ENCODE results near the gene PASD1.
A peak's percentile ranks its signal among the peaks of the same experiment; 100 is the strongest.
"Not testable (repeated sequence)": the region's sequence is repeated elsewhere in the genome, so short reads cannot be mapped to it uniquely, and the experiment has no call there.

Gene PASD1

DNA sequence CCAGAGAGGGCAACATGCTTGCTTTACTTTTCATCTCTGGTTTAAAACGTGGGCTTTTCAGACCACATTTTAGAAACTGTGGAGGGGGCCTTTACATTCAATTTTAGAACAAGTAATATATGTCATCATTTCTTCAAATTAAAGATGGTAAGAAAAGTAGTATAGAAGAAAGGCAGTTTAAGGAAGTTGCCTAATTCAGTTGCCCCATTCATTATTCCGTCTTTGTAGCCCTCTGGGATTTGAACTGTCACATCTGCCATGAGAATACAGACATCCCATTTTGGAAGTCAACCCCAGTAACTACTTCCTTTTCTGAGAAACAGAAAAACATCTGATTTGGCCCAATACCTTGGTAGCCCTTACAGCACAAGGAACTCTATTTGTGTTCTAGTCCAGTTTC is 61.2 kb downstream of the PASD1 start:
- DNase-seq (ENCODE audit: low spot score): no peak

DNA sequence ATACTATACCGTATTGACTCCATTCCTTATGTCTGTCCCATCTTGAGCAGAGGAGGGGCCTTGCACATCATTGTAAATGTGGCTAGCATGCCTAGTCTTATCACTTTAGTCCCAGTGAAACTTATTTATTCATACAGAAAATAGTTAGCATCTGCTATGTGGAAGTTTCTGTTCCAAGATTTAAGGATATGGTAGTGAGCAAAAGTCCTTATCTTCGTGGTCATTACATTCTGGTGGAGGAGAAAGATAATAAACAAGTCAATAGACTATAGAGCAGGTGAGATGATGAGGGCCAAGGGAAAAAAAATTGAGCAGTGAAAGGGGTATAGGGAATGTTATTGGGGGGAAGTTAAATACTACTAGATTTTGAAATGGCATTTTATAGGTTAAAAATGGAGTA is 68.3 kb downstream of the PASD1 start:
- no peak for DNase-seq (ENCODE audit: low spot score)

DNA sequence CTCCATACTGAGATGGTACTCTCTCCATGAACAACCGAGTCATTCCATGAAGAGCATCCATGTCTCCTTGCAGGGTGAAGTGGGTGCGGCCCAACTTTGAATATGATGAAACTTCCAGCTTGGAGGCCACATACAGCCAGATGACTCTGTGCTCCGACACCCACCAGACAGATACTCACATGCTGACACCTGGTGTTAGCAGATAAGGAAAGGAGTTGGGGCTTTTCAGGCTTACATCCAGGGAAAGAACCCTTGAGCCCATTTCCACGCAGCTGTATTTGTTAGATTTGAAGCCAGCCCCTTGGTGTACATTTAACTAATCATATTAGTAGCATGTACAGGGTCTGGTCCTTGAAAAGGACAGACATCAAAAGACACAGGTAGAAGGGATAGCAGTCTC is 69.7 kb downstream of the PASD1 start:
- no peak for DNase-seq (ENCODE audit: low spot score)

DNA sequence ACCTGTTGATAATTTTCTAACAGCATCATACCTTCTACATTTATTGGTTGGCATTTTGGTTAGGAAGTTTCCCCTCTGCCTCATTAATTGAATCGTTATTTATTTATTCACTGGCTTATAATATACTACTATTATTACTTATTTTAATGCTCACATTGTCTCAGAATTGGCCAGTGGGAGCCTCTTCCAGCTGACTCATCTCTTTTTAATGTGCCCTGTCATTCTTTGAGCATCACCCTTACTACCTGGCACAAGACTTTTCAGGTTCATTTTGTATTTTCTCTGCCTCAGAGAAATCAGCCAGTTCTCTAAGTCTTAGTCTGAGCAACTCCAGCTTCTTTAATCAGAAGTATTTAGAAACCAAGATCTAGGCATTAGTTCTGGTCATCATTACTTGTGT is 71.5 kb downstream of the PASD1 start:
- DNase-seq (ENCODE audit: low spot score): no peak

DNA sequence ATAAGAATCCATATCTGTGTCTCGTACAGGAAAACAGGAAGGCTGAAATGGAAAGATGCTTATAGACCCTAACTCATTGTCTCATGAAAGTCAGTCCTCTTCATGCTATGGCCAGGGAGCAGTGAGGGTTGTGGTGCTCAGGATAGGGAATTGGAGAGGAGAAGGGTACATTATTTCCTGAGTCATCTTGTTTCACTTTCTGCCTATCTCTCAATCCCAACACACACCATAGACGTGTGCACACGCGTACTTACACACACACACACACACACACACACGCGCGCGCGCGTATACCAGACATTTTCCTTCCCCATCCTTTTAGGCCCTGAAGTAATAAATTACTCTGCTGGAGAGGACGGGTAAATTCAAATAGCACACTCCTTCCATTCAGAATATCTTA is 78.1 kb downstream of the PASD1 start:
- DNase-seq (ENCODE audit: low spot score): no peak

DNA sequence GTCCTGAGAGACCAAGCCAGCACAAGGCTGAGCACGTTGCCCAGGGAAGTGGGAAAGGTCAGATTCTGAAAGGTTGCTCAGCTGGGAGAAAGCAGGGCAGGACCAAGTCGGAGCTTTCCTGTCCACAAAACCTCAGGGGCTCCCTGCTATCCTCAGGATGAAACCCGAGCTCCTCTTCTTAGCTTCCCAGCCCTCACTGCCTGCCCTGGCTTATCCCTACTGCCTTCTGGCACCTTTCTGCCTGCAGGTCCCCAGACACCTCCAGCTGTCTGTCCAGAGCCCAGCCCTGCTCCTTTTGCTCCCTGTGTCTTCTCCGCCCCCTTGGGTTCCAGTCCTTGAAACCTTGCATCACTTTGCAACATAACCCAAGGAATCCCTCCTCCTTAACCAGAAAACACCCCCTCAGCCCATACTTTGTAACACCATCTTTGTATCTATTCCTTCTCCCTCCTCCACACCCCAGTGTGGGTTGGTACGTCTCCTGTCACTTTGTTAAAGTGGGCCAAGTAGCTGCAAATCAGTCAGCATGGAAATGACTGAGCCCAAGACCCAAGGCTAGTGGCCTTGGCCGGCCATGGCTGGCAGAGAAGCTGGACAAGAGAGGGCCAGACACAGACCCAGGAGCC is 111.8 kb downstream of the PASD1 start:
- no peak for DNase-seq (ENCODE audit: low spot score)

DNA sequence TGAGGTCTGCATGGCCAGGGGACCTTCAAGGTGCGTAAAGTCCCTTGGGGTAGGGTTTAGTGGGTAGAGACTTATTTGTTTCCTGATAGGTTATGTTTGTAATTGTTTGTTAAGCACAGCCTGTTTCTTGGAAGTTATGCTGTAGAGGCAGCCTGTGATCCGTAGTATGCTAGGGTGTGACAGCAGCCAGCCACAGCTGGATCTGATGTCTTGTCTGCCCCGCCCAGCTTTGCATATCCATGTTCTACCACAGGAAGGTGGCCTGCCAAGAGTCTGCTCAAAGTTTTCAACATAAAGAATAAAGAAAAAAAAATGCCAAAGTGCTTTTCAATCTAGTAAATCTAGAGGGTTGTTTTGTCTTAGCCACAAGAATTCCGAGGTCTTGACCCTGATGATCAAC is 112.7 kb downstream of the PASD1 start:
- no peak for DNase-seq (ENCODE audit: low spot score)

DNA sequence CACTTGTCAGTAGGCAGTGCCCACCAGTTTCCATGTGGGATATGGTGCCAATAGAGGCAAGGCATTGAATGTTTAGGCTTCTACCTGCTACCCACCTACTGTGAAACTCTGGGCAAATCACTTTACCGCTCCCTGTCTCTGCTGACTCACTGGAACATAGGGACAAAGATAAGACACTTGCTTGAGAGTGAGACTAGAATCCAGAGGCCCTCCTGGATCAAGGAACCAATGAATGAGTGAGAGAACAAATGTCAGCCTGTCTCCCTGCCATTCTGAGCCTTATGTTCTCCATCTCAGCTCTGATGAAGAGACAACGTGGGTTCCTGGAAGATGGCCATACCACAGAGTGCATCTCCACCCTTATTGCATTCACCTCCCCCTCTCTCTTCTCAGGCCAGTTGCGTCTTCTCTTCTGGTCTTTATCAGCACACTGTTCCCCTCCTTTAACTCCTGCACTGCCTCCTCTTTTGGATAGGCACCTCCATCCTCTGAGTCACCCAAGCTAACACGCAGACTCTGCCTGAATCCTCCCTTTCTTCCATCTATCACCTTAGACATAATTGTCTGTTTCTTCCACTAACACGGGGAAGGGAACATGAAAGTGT is 116.4 kb downstream of the PASD1 start:
- DNase-seq (ENCODE audit: low spot score): no peak

DNA sequence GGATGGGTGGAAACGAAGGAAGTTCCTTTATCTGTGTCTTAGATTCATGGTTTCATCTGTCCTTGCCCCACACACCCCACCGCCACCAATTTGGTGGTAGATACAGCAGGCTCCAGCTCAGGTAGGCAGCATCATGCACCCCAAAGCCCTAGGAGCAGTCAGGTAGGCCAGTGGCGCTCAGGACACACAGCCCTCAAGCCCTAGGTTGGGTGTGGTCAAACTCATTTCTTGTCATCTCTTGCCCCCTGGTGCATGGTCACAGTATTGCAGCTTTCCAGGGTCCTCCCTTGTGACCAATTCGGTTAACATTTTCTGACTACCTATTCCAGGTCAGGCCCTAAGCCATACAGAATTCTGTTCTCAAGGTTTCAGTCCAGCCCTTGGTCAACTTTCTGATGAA is 117.3 kb downstream of the PASD1 start:
- peak; percentile 77 for DNase-seq (ENCODE audit: low spot score)

DNA sequence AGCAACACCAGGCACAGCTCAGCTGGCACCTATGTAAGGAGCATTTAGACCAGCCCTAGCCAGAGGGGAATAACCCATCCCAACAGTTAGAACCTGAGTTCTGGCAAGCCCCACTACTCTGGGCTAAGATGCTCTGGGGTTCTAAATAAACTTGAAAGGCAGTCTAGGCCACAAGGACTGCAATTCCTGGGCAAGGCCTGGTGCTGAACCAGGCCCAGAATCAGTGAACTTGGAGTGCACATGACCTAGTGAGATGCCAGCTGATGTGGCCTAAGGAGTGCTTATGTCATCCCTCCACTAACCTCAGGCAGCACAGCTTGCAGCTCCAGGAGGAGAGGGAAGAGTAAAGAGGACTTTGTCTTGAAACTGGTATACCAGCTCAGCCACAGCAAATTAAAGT is 124.2 kb downstream of the PASD1 start:
- no peak for DNase-seq (ENCODE audit: low spot score)

DNA sequence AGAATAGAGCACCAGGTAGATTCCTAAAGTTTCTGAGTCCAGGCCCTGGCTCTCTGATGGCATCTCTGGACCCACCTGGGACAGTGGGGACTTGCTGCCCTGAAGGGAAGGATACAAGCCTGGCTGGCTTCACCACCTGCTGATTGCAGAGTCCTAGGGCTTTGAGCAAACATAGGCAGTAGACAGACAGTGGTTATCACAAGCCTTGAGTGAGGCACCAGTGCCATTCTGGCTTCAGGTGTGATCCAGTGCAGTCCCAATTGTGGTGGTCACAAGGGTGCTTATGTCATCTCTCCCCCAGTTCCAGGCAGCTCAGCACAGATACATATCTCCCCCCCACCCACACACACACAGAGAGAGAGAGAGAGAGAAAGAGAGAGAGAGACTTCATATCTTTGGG is 125.2 kb downstream of the PASD1 start:
- DNase-seq (ENCODE audit: low spot score): no peak

DNA sequence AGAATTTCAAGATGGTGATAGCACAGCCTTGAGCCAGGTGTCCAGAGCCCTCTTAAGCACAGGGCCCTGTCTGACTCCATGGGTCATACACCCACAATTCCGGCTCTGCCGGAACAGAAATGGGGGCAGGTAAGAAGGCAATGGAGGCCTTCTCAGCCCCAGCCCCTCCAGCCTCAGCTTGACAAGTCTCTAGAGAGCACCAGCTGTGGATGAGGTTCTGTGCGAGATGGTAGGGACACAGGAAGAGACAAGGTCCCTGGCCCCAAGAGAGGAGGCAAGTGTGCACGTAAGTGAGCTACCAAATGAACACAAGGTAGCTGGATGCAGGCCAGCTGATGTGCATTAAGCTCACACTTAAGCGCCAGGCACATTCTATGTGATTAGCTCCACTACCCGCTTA is 129.3 kb downstream of the PASD1 start:
- no peak for DNase-seq (ENCODE audit: low spot score)

DNA sequence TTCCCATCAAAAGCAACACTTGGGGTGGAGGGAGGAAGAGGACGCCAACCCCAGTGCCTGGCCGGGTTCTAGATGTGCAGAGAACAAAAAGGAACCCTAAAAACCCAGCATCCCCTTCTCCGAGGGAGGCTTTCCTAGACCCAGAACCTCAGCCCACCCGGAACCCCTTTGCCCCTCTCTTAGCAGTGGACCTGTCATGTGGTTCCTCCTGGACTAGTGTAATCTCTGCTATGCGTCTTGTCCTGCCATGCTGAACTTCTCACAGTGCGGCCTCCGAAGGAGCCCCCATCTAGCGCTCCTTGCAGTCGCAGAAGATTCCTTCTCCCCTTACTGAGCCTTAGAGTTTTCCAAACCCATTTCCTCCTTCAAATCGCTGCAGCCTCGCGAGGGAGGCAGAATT is 130.6 kb downstream of the PASD1 start:
- no peak for DNase-seq (ENCODE audit: low spot score)

DNA sequence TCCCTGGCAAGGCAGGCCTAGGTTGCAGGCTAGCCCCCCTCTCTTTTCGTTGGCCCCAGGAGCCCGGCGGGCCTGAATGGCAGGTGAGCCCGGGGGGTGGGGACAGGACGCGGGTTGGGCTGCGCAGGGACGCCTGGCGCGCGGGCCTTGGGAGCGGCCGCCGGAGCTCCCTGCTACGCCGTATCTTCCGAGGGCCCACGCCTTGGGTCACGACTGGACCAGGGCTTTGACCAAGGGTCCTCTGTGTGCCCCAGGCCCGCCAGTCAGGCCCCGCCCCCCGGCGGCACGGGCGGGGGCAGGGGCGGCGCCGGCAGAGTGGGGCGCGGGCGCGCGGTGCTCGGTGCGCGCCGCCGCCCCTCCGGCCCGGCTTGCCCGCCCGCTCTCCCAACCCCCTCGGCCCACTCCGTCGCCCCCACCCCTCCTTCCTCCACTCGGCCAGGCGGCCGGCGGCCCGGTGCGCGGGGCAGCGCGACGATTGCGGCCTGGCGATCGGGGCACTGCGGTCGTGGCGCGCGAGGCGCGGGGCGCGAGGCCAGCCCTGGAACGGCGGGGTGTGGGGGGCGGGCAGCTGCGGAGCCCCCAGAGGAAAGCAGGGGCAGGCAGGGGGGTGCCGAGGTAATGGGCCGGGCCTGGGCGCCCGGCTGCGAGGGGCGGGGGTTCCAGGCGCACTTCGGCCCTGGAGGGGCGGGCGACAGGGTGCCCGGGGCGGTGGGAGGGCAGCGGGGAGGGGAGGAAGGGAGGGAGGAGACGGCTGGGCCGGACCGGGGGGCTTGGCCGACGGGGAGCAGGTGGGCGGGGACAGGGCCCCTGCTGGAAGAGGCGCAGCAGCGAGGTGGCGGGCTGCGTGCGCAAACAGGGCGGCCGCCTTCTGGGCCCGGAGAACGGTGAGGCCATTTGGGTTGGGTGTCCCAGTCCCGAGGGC is 131.4 kb downstream of the PASD1 start, which contains the start of gene PRRG3:
Gene PRRG3 (plus strand): TSS at position 798 of the 922 bp plus-strand sequence. CDS start 3,357 bp downstream, outside the sequence.
- DNase-seq (ENCODE audit: low spot score): no peak

DNA sequence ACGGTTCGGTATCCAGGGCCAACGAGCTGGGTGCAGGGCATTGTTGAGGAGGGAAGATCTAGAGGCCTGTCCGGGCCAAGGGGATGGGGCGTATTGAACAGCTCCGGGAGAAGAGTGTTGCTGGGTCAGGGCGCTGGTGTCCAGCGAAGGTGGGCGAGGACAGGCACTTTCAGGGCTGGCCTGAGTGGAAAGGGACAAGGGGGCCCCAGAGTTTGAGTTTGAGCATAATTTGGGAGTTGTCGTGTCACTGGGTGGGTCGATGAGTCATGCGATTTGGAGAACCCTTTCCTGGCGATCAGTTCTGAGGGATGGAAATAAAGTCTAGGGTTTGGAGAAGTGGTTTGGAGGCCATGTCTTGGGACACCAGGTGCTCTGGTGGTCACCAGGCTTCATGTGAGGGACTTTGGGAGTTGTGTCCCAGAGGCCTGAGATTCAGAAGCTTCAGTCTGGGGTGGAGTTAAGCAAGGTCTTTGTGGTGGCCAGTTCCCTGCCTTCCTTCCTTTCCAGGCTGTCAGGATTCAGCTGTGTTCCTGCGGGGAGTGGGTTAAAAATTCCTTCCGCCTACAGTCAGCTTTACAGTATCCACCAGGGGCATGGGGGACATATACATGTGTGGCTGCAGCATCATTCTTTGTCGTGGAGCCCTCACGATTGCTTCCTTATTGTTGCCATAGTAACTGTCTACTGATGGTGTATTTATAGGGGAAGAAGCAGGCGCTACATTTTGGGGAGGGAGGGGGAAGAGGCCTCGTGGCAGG is 132.3 kb downstream of the PASD1 start:
- DNase-seq (ENCODE audit: low spot score): no peak

DNA sequence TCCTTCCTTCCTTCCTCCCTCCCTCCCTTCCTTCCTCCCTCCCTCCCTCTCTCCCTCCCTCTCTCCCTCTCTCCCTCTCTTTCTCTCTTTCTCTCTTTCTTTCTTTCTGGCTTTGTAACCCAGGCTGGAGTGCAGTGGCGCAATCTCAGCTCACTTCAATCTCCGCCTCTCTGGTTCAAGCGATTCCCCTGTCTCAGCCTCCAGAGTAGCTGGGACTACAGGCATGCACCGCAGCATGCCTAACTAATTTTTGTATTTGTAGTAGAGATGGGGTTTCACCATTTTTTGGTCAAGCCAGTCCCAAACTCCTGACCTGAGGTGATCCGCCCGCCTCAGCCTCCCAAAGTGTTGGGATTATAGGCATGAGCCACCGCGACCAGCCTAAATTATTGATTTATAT is 133.6 kb downstream of the PASD1 start:
- DNase-seq (ENCODE audit: low spot score): not testable (repeated sequence)

DNA sequence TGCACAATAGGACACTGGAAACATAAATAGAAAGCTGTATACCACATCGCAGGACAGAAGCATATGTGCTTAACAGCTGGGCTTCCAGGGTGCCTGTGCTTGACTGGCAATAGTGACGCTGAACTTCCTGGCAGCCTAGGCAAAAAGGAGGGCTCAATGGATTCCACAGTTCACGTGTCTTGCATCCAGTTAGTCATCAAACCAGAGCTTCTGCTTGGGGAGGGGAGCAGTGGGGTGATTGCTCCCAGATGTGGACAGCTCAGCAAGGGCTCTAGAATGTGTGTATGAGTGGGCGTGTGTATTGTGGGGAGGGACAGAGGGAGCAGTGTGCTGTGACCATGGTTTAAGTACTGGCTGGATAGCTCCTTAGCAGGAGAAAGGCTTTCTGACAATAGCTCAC is 134.0 kb downstream of the PASD1 start:
- no peak for DNase-seq (ENCODE audit: low spot score)

DNA sequence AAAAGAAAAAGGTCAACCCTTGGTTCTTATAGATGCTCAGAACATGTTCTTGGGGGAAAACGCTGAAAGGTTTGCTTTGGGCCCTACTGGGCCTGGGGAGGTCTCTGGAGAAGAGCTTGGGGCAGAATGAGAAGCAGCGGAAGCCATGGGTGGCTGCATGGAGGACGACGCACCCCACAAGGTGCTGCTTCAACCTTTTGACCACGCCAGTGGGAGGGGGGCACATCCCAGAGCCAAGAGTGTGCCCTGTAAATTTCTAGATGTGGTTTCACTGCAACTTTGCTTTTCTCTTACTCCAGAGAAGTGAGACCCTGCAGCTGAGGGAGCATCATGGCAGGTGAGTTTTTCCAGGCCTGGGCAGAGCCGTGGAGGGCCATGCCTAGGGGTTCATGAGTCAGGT is 135.0 kb downstream of the PASD1 start:
- no peak for DNase-seq (ENCODE audit: low spot score)

DNA sequence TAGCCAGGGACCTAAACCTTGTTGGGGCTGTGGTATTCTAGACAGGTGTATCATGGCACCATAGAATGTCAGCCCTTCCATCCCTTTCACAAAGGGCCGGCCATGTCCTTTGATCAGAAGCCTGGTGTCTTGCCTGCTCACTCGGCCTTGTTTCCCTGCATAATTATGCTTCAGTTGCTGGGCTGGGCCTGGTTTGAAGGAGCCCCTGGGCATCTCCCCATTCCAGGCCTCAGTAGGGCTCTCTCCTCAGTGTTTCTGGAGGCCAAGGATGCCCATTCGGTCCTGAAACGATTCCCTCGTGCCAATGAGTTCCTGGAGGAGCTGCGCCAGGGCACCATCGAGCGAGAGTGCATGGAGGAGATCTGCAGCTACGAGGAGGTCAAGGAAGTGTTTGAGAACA is 136.3 kb downstream of the PASD1 start:
- no peak for DNase-seq (ENCODE audit: low spot score)

DNA sequence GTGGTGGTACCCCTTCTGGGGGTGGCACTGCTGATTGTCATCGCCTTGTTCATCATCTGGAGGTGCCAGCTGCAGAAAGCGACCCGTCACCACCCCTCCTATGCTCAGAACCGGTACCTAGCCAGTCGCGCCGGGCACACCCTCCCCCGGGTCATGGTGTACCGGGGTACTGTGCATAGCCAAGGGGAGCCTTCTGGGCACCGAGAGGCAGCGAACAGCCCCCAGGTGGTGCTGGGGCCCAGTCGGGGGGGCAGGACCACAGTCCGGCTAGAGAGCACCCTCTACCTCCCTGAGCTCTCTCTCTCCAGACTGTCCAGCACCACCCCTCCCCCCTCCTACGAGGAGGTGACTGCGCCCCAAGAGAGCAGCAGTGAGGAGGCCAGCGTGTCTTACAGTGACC is 137.1 kb downstream of the PASD1 start:
- DNase-seq (ENCODE audit: low spot score): no peak

DNA sequence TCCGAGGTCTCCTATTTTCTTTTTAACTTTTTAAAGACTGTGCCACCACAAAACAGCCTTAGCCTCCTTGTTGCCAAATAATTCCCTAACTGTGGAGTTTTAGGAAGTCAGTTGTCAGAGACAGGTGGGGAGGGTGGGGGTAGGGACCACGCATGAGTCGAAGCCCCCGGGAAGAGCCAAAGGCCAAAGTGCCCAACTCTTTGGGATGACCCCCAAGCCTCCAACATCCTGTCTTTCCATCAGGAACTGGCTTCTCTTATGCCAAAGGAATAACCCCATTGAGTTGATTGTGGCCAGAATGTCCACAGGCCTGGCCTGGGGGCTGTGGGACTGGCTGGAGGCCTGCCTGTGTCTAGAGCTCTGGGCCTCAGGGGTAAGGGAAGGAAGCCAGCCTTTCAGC is 137.6 kb downstream of the PASD1 start:
- no peak for DNase-seq (ENCODE audit: low spot score)

DNA sequence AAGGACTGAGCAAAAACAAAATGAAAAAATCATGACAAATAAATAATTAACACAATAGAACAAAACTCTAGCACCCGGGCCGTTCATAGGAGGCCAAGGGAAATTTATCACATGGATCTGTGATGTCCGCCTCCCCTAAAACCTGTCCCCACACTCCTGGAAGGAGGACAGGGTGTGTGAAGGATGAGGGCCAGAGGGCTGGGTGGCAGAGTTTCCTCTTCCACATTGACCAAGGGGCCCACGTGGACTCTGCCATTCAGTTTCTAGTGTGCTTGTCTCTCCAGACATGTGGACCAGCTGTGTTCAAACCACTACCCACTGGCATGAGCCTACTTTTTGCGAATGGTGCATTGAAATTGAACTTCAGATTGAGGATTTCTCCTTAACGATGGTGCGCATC is 138.1 kb downstream of the PASD1 start:
- no peak for DNase-seq (ENCODE audit: low spot score)
